Activated naive CD4-positive, alpha-beta T cell (primary cell): ENCODE data around the gene GATAD2A.

Experiments
- DNase-seq, 4 experiments: peaks; one replicate each; lab custom pipeline; 2025; lab: John Stamatoyannopoulos, UW

Gene GATAD2A

DNA sequence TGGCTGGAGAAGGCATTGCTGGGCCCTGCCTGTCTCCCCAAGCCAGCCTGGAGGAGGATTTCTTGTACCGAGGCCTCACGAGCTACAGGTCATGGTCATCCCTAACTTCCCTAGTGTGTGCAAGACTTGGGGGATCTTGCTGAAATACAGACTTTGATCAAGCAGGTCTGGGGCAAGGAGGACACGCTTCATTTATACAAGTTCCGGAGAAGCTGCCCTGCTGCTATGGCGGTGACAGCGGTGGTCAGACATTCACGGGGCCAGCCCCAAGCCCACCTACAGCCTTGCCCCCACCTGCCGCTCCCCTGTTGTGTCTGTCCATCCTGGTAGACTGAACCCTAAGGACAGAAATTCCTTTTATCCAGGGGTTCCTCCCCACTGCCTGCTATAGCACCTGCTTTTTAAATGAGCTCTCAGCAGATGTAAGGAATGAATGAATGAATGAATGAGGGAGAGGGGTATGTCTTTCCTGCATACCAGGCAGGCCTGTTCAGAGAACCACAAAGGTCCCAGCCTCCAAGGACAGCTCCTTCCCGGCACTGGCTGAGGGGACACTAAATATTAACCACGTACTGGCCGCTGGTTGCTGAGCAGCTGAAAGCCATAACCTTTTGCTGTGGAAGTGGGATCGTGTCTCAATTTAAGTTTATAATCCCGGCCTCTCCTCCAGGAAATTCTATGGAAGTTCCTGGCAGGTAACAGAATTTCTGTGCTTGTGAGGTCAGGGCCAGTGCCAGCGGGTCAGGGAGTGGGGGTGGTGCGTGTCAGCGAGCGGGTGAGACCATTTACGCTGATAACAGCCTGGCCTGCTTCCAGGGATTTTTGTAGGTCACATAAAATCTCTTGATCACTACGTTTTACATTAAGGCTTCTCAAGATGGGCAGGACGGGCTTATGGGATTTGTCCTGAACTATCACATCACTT lies 82.7 kb downstream of the GATAD2A start:
- no peak for DNase-seq

- DNase-seq = peak; percentile 29 to 80 (median 58)
Observed at GRCh38 chr19:19488875-19489690, 83.6 kb downstream of the GATAD2A start.

DNA sequence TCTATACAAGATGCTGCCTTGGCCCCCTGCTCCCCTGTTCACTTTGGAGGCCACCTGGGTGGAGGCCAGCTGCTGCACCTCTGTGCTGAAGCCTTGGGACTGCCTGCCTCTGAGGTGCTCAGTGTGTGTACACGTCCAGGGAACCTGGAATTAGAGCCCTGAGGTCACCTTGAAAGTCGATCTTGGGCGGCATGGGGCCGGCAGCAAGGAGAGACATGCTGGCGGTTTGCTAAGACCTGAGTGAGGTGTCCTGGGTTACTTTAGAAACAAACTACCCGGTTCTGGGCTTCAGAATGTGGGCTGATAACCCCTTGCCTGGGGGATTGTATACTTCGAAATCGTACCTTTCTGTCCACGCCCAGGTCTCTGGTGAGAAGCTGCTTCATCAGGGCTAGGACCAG lies 84.3 kb downstream of the GATAD2A start:
- DNase-seq = no peak

DNA sequence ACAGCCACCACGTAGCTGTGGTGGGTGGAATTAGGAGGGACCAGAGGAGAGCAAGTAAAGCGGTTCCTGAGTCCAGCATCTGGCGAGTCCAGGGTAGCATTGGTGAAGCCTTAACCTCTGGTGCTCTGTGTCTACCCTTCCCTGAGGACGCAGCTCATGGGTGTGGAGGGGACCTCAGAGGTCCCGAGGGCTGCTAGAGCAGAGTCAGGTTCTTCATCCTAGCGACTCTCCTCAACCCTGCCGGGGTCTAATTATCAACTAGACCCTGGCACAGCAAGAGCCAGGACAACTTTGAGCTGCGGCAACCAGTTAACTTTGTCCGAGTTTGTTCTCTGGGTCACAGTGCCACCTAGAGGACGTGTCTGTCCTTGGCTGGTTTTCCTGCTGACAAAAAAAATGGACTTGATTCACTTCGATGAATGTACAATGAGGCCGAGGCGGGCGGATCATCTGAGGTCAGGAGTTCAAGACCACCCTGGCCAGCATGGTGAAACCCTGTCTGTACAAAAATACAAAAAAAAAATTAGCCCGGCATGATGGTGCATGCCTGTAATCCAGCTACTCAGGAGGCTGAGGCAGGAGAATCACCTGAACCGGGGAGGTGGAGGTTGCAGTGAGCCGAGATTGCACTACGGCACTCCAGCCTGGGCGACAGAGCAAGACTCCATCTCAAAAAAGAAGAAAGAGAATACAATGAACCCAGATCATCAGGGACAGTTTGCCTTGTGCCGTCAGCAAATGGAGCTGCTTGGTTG lies 84.9 kb downstream of the GATAD2A start:
- peak; percentile 32 to 68 (median 54) for DNase-seq

- no peak for DNase-seq
Observed at GRCh38 chr19:19491321-19492025, 86.0 kb downstream of the GATAD2A start.

DNA sequence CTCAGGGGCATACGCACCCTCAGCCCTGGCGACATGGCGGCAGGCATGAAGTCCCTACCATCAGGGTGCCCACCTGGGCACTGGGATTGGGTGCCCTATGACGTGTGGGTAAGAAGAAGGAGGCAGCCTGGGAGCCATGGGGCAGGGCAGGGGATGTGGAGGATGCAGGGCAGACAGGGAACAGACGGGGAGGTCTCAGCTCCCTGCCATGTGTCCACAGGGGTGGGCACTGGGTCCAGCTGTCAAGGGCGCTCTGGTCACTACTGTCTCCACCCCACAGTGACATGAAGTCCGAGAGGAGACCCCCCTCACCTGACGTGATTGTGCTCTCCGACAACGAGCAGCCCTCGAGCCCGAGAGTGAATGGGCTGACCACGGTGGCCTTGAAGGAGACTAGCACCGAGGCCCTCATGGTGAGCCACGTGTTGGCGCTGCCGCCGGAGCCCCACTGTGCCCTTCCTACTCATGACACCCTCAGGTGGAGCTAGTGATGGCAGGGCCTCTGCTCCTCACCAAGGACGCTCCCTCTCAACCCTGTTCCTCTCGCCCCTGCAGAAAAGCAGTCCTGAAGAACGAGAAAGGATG lies 86.6 kb downstream of the GATAD2A start:
- no peak for DNase-seq

GRCh38 chr19:19493841-19494546 lies 88.5 kb downstream of the GATAD2A start:
- DNase-seq = no peak

GRCh38 chr19:19495614-19496603 lies 90.4 kb downstream of the GATAD2A start:
- DNase-seq = no peak

- no peak for DNase-seq
Observed at GRCh38 chr19:19498255-19498991, 92.9 kb downstream of the GATAD2A start.

- no peak for DNase-seq
Observed at GRCh38 chr19:19499272-19499995, 94.0 kb downstream of the GATAD2A start.

GRCh38 chr19:19500975-19501644 lies 95.6 kb downstream of the GATAD2A start:
- no peak for DNase-seq

GRCh38 chr19:19501798-19502197 lies 96.3 kb downstream of the GATAD2A start:
- DNase-seq = no peak

DNA sequence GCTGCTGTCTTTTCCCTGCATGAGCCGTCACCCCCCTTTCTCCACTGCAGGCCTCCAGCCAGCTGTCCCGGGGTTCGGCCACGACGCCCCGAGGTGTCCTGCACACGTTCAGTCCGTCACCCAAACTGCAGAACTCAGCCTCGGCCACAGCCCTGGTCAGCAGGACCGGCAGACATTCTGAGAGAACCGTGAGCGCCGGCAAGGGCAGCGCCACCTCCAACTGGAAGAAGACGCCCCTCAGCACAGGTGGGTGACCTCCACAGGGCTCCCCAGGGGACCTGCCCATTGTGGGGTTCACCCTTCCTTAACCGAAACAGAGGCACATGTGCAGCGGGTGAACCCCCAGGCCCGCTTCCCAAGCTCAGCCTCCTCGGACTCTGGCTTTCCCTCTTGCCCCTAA lies 96.8 kb downstream of the GATAD2A start:
- no peak for DNase-seq

- no peak for DNase-seq
Observed at GRCh38 chr19:19502808-19503602, 97.5 kb downstream of the GATAD2A start.

DNA sequence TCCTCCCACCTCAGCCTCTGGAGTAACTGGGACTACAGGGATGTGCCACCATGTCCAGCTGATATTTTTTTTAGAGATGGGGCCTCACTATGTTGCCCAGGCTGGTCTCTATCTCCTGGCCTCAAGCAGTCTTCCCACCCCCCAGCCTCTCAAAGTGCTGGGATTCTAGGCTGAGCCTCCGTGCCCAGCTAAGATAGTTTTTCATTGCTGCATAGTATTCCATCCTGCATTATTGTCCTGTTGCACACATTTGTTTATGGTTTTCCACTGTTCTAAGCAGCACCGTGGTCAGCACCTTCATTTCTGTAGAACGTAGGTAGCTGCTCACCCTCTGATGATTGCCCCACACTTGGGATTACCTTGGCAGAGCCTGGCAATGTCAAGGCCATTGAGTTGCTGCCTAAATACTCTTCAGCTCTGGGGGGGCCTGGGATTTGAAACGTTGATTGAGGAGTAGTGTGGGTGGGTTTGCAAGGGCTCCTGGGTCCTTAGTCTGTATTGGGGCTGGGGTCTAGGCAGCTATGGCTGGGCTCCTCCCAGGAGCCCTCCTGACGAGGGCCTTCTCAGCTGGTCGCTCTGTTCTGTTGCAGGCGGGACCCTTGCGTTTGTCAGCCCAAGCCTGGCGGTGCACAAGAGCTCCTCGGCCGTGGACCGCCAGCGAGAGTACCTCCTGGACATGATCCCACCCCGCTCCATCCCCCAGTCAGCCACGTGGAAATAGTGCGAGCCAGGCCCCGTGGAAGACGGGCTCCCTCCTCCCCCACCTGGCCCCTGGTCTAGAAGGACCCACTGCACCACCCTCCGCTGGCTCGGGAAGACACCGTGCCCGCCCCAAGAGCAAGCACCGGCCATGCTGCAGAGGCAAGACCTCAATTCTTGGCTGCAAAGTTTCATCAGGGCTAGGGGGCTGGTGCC lies 99.5 kb downstream of the GATAD2A start:
- DNase-seq = no peak
